GM12874 (cell line): ENCODE data around the gene IL1F10.
A peak's percentile ranks its signal among the peaks of the same experiment; 100 is the strongest.

Source experiments
- TF ChIP-seq, protein P1 (sequence below): IDR thresholded peaks from 2 replicates; pipeline ENCODE4 v1.5.1; 2011; ENCODE audit warnings: low read depth, mild to moderate bottlenecking, control low read depth, low read length, moderate library complexity; ENCODE audit not compliant: insufficient read depth

The IL1F10 gene

DNA sequence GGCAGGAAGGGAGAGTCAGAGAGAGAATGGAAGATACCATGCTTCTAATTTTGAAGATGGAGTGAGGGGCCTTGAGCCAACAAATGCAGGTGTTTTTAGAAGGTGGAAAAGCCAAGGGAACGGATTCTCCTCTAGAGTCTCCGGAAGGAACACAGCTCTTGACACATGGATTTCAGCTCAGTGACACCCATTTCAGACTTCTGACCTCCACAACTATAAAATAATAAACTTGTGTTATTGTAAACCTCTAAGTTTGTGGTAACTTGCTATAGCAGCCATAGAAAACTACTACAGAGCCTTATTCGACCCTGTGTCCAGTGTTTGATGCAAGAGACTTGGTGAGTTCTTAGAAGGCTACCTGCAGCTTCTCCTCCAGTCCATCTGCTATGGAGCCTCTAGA is 7.8 kb downstream of the IL1F10 start:
- TF ChIP-seq, protein P1, sequence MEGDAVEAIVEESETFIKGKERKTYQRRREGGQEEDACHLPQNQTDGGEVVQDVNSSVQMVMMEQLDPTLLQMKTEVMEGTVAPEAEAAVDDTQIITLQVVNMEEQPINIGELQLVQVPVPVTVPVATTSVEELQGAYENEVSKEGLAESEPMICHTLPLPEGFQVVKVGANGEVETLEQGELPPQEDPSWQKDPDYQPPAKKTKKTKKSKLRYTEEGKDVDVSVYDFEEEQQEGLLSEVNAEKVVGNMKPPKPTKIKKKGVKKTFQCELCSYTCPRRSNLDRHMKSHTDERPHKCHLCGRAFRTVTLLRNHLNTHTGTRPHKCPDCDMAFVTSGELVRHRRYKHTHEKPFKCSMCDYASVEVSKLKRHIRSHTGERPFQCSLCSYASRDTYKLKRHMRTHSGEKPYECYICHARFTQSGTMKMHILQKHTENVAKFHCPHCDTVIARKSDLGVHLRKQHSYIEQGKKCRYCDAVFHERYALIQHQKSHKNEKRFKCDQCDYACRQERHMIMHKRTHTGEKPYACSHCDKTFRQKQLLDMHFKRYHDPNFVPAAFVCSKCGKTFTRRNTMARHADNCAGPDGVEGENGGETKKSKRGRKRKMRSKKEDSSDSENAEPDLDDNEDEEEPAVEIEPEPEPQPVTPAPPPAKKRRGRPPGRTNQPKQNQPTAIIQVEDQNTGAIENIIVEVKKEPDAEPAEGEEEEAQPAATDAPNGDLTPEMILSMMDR = no peak

DNA sequence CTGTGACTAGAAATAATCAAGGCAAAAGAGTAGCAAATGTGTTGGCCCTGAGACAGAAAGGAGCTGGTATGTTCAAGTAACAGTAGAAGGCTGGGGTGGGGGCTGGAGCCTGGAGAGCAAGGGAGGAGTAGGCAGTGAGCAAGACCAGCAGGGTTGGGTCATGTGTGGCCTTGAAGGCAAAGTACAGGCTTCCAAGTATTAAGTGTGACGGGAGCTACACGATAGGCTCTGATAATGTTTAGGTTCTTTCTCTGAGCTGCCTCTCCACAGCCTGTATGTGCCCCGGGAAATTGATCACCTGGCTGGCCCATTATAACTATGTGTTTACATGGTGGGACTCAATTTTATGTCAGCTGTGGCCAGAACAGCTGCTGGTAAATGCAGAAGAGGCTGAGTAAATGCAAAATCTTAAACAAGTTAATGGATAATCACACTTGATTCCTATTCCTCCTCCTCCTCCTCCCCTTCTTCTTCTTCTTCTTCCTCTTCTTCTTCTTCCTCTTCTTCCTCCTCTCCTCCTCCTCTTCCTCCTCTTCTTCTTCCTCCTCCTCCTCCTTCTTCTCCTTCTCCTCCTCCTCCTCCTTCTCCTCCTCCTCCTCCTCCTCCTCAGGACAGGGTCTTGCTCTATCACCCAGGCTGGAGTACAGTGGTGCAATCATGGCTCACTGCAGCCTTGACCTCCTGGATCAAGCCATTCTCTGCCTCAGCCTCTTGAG is 9.3 kb downstream of the IL1F10 start:
- TF ChIP-seq, protein P1 = no peak

DNA sequence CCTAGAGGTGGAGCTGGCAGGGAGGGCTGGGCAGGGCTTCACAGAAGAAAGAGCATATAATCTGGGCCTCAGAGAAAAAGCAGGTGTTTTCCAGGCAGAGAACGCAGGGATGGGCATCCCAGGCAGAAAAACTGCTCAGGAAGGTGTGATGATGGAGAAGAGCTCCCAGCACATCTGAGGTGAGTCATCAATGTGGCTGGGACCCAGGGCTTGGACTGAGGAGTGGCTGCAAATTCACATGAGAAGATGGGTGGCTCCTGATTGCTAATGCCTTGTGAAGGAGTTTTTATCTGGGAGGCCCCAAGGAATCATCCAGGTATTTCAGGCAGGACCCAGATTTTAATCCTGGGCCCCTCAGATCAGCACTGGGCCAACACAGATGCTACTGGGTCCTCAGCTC is 10.2 kb downstream of the IL1F10 start:
- TF ChIP-seq, protein P1 = no peak

DNA sequence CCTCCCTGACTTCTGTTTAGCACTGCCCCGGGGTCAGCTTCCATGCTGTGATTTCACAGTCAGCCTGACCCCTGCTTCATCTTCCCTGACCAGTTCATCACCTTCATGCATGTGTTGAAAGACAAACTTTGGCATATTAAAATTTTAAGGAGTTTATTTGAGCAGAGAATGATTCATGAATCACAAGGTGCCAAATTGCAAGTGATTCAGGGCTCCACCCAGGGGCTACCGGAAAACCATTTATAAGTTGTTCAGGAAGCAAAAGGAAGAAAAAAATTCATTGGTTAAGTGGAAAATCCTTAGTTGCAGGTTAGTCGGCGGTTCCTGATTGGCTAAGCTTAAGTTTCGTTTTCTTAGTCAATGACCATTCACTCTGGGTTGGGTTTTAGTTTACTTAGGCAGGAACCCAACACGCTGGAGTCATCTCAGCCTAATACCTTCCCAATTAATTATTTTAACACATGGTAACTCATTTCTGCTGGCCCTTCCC is 10.6 kb downstream of the IL1F10 start:
- TF ChIP-seq, protein P1 = no peak

DNA sequence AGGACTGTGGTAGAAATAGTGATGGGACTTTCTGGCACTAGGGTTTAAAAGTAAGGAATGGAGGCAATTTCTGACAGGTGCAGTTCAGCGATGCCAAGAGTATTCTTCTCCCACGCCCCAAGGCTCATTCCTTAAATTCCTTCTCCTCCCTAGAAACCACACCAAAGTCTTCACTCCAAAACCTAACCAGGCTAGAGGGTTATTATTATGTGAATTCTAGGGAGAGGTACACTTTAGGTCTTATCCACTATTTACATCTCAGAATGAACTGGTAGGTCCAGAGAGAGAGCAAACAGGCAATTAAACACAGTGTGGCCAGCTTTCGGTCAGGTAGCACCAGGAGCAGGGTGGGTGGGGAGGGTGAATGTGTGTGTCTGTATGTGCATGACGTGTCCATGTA is 11.4 kb downstream of the IL1F10 start:
- TF ChIP-seq, protein P1 = no peak

DNA sequence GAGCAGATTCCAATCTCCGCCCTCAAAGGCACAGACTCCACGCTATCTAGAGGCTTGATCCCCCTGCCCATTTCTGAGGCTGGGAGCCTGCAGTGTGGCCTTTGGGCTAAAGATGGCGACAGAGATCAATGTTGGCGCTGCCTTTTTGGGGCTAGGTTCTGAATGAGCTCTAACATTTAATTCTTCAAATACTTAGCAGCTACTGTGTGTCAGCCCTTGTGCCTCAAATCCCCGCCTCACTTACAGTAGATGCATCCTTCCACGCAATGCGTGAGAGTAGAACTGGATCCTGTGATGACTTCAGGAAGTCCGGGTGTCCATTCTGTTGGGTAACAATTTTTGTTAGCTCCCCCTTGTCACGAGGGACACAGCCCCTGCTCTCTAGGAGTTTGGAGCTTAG is 12.4 kb downstream of the IL1F10 start:
- TF ChIP-seq, protein P1 = peak; percentile 85

DNA sequence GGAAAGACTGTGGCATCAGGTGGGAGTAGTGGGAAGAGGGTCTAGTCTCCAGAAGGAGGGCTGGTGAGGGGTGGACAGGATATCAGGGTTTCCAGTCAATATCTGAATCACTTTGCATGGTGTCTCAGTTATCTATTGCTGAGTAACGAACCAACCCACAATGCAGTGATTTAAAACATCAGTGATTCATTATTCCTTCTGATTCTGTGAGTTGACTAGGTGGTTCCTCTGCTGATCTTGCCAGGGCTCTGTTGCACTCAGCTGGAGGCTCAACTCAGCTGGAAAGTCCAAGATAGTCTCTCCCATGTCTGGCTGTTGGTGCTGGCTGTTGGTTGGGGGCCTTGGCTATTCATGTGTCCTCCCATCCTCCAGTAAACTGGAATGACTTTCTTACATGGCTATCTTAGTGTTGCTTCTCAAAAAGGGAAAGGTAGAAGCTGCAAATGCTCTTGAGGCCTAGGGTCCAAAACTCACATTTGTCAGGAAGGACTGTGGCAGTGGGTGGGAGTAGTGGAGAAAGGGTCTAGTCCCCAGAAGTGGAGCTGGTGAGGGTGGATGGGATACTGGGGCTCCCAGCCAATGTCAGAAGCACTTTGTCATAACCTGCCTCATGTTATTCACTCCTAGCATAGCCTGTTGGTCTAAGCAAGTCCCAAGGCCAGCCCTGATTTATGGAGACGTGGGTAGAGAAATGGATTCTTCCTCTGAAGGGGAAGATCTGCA is 13.9 kb downstream of the IL1F10 start:
- TF ChIP-seq, protein P1 = no peak
